Muscle of arm (tissue), 12 donors: Measurements from ENCODE around the gene PRIMPOL. TPM values are rescaled to one million over a fixed set of nuclear protein-coding genes. Genes with fewer than 3 reads are reported as not detected.
"Not testable (repeated sequence)": the region's sequence is repeated elsewhere in the genome, so short reads cannot be mapped to it uniquely, and the experiment has no call there.

ENCODE experiments used
- DNase-seq: peaks from one replicate; pipeline ENCODE4 v3.0.0-alpha.2; 2013
- polyA plus RNA-seq, 12 donors: library from polyadenylated mRNA; unstranded; fragments of 120-200 nt; gene quantifications; one replicate each; pipeline ENCODE4 v1.2.1, GENCODE V29; 2013; ENCODE audit not compliant: insufficient read length in 12 of 12

PRIMPOL gene
- polyA plus RNA-seq, 12 donors, result 23.4 to 53.0 (median 30.0) TPM; not detected in 1

GRCh38 chr4:184632842-184633241 lies 16.7 kb upstream of the PRIMPOL start:
- no peak for DNase-seq

- no peak for DNase-seq
These were observed 14.2 kb upstream of the PRIMPOL start for GRCh38 chr4:184635381-184635780.

GRCh38 chr4:184636144-184636543 lies 13.4 kb upstream of the PRIMPOL start:
- DNase-seq, result no peak

GRCh38 chr4:184636897-184637296 lies 12.6 kb upstream of the PRIMPOL start:
- no peak for DNase-seq

GRCh38 chr4:184641022-184641421 lies 8.5 kb upstream of the PRIMPOL start:
- DNase-seq, result no peak

GRCh38 chr4:184641451-184641850 lies 8.1 kb upstream of the PRIMPOL start:
- DNase-seq, result no peak

GRCh38 chr4:184643731-184644130 lies 5.8 kb upstream of the PRIMPOL start:
- no peak for DNase-seq

GRCh38 chr4:184644553-184645307 lies 4.8 kb upstream of the PRIMPOL start:
- no peak for DNase-seq

GRCh38 chr4:184645904-184646610 lies 3.5 kb upstream of the PRIMPOL start:
- no peak for DNase-seq

GRCh38 chr4:184647266-184648053 lies 2.1 kb upstream of the PRIMPOL start:
- DNase-seq, result no peak

- no peak for DNase-seq
These were observed 1.6 kb upstream of the PRIMPOL start for GRCh38 chr4:184648054-184648312.

GRCh38 chr4:184648313-184649025 lies 1.1 kb upstream of the PRIMPOL start:
- DNase-seq, result peak; percentile 62

- DNase-seq, result no peak
These were observed 675 bp downstream of the PRIMPOL start for GRCh38 chr4:184649971-184650855.

- DNase-seq, result no peak
These were observed 2.4 kb downstream of the PRIMPOL start for GRCh38 chr4:184651899-184652298.

GRCh38 chr4:184652681-184653080 lies 3.1 kb downstream of the PRIMPOL start:
- not testable (repeated sequence) for DNase-seq

GRCh38 chr4:184653650-184654049 lies 4.1 kb downstream of the PRIMPOL start:
- DNase-seq, result peak; percentile 25

- DNase-seq, result peak; percentile 32
These were observed 6.6 kb downstream of the PRIMPOL start for GRCh38 chr4:184655889-184656869.

- no peak for DNase-seq
These were observed 7.6 kb downstream of the PRIMPOL start for GRCh38 chr4:184657144-184657543.

GRCh38 chr4:184657820-184658219 lies 8.3 kb downstream of the PRIMPOL start:
- DNase-seq, result not testable (repeated sequence)

GRCh38 chr4:184660978-184661377 lies 11.4 kb downstream of the PRIMPOL start:
- DNase-seq, result no peak
